ENCODE measurements around the gene TPSD1. TPM values are rescaled to one million over a fixed set of nuclear protein-coding genes. Genes with fewer than 3 reads are reported as not detected.

The TPSD1 gene
- total and polyA plus RNA-seq, 2 donors (not counting 3 experiments of a cell fraction or from before 2014, with no cell fraction given): not detected

DNA sequence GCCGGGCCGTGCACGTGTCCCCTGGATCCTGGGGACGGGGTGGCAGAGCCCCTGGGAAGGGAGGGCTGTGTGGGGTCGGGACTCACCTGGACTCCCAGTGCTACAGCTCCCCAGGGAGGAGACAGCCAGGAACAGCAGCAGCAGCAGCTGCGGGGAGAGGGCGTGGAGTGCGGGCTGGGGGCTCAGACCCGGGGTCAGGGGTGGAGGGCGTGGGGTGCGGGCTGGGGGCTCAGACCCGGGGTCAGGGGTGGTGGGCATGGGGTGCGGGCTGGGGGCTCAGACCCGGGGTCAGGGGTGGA lies 20.7 kb downstream of the TPSD1 start:
- CTCF ChIA-PET: no interaction called here
- Histone ChIP-seq H3K36me3 (ENCODE audit: control insufficient read depth in 2 of 2, extremely low read depth in 1 of 2, insufficient read depth in 2 of 2, low read length in 2 of 2) (no peaks in the 10 kb centered on the region), H3K4me1 (ENCODE audit: control insufficient read depth, extremely low read depth, insufficient read depth, low read length) (no peaks in the 10 kb centered on the region), H3K9ac (replicated peaks; ENCODE audit: extremely low read depth, insufficient read depth, low read length) (no peak overlapping the region), H3K4me2 (ENCODE audit: insufficient read depth, low read length) (no peak overlapping the region), H2AFZ (ENCODE audit: low read depth, low read length) (no peak overlapping the region), H3K79me2 (ENCODE audit: control insufficient read depth, insufficient read depth, low read length) (no peaks in the 10 kb centered on the region), H3K4me3 (replicated peaks in 1 of 3; ENCODE audit: insufficient read depth in 1 of 3, low read depth in 1 of 3, low read length in 3 of 3) (no peak overlapping the region), H4K20me1 (replicated peaks; ENCODE audit: control insufficient read depth, extremely low read depth, insufficient read depth, low read length) (no peaks in the 10 kb centered on the region), H3K9me1 (replicated peaks; ENCODE audit: control insufficient read depth, extremely low read depth, insufficient read depth, low read length) (no peaks in the 10 kb centered on the region), H3K9me3 (replicated peaks; ENCODE audit: control insufficient read depth, insufficient read depth, low read length) (no peaks in the 10 kb centered on the region), H3K27ac (ENCODE audit: insufficient read depth, low read depth, low read length) (no peak overlapping the region), H3K27me3 (ENCODE audit: control insufficient read depth in 2 of 2, insufficient read depth in 2 of 2, low read length in 2 of 2) (no peaks in the 10 kb centered on the region)
- dilution Hi-C loops (cut with MboI; ENCODE audit: extremely low pct_ligation_motif_present, low sequenced_read_pairs) (no loop called here), intact Hi-C loops (cut with micrococcal nuclease) (no loop called here)
- no peak for DNase-seq (ENCODE audit: low read depth, low spot score)
- POLR2A ChIA-PET: no interaction called here
- no TSS peak for BruUV-seq (replicated peaks)
- TF ChIP-seq EZH2 (IDR thresholded peaks at IDR 0.05; ENCODE audit: borderline replicate concordance, low read depth, low read length, severe bottlenecking) (no peak), POLR2AphosphoS5 (IDR thresholded peaks at IDR 0.05; ENCODE audit: insufficient read depth, low read depth, low read length) (no peak), MYC (IDR thresholded peaks at IDR 0.05; ENCODE audit: low read depth, low read length) (no peak), MAX (IDR thresholded peaks at IDR 0.05; ENCODE audit: insufficient read depth, insufficient read length) (no peak), FOS (IDR thresholded peaks at IDR 0.05; ENCODE audit: borderline replicate concordance, insufficient read depth, low read length) (no peak), CTCF (IDR thresholded peaks at IDR 0.05; ENCODE audit: extremely low read depth in 1 of 2, insufficient read depth in 1 of 2, low read depth in 1 of 2, low read length in 2 of 2) (no peak), GATA2 (IDR thresholded peaks at IDR 0.05; ENCODE audit: insufficient read depth, insufficient read length, low read depth, low read length) (no peak), POLR2A (IDR thresholded peaks at IDR 0.05; ENCODE audit: low read depth, low read length) (no peak), JUN (IDR thresholded peaks at IDR 0.05; ENCODE audit: borderline replicate concordance, insufficient read depth, insufficient read length, low read depth) (no peak)
- no peak for FAIRE-seq

All from endothelial cell of umbilical vein (primary cell).